Astrocyte (in vitro differentiated cells and primary cell): Measurements from ENCODE around the gene THOP1.

Experiments
- CTCF ChIP-seq: IDR thresholded peaks from 2 replicates; pipeline ENCODE4 v1.5.1; 2011; ENCODE audit warnings: low read depth, mild to moderate bottlenecking, inconsistent platforms, low read length, moderate library complexity; ENCODE audit not compliant: insufficient read depth
- EZH2 ChIP-seq: IDR thresholded peaks from 2 replicates; pipeline ENCODE4 v1.6.1; 2012; ENCODE audit warnings: mild to moderate bottlenecking, low read length, inconsistent platforms; ENCODE audit not compliant: insufficient read depth

DNA sequence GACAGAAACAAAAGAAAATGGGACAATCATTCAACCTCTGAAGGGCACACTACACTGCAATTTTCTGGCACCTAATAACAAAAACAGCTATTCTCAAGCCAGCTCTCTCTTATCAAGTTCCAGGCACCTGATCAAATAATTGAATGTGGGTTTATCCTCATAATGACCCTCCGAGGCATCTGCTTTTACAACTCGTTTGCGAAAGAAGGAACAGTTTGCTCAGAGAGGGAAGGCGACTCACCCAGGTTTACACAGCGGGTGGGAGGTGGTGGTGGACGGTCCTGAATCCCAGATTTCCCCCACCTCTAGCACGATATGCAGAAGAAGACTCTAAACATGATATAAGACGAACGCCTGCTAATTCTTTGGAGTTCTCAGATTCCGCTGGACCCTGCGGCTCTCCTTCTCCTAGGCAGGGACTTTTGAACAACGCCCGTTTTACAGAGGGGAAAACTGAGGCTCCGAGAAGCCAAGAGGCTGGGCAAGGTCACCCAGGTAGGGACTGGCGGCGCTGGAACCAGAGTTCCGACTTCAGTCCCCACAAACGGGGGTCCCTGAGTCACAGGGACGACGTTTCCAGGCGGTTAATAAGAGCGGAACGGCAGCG, 2.9 kb upstream of the THOP1 start:
- no peak for TF ChIP-seq CTCF
- TF ChIP-seq EZH2 = no peak
